Measurements from ENCODE around the gene IKBIP.
A peak's percentile ranks its signal among the peaks of the same experiment; 100 is the strongest.
"Not testable (repeated sequence)": the region's sequence is repeated elsewhere in the genome, so short reads cannot be mapped to it uniquely, and the experiment has no call there.

Gene IKBIP

GRCh38 chr12:98644712-98645571, at the start of gene IKBIP, which contains the start of gene APAF1:
TSS of gene IKBIP (minus strand) at chr12:98644788. CDS start at chr12:98644701, 87 bp downstream.
TSS of gene APAF1 (plus strand) at chr12:98645290. CDS start at chr12:98648360, 3,070 bp downstream.
- DNase-seq: peak; percentile 99

GRCh38 chr12:98691351-98691750, 46.8 kb upstream of the IKBIP start:
- no peak for DNase-seq

GRCh38 chr12:98686603-98687002, 42.0 kb upstream of the IKBIP start:
- DNase-seq: no peak

GRCh38 chr12:98684199-98684598, 39.6 kb upstream of the IKBIP start:
- DNase-seq: no peak

- DNase-seq: no peak
Observed at GRCh38 chr12:98679611-98680005, 35.0 kb upstream of the IKBIP start.

- no peak for DNase-seq
Observed at GRCh38 chr12:98678946-98679610, 34.5 kb upstream of the IKBIP start.

GRCh38 chr12:98678236-98678945, 33.8 kb upstream of the IKBIP start:
- no peak for DNase-seq

- DNase-seq: no peak
Observed at GRCh38 chr12:98674841-98675240, 30.3 kb upstream of the IKBIP start.

GRCh38 chr12:98671459-98671858, 26.9 kb upstream of the IKBIP start:
- no peak for DNase-seq

- no peak for DNase-seq
Observed at GRCh38 chr12:98669751-98670150, 25.2 kb upstream of the IKBIP start.

GRCh38 chr12:98660521-98660920, 15.9 kb upstream of the IKBIP start:
- DNase-seq: no peak

- DNase-seq: no peak
Observed at GRCh38 chr12:98656289-98657101, 11.9 kb upstream of the IKBIP start.

- DNase-seq: no peak
Observed at GRCh38 chr12:98653866-98654493, 9.4 kb upstream of the IKBIP start.

- DNase-seq: no peak
Observed at GRCh38 chr12:98651328-98651727, 6.7 kb upstream of the IKBIP start.

GRCh38 chr12:98646294-98647090, 1.9 kb upstream of the IKBIP start:
- no peak for DNase-seq

- no peak for DNase-seq
Observed at GRCh38 chr12:98645572-98646067, 1.0 kb upstream of the IKBIP start.

- no peak for DNase-seq
Observed at GRCh38 chr12:98644433-98644711, 216 bp downstream of the IKBIP start.

- DNase-seq: not testable (repeated sequence)
Observed at GRCh38 chr12:98642801-98643200, 1.8 kb downstream of the IKBIP start.

GRCh38 chr12:98639491-98639890, 5.1 kb downstream of the IKBIP start:
- DNase-seq: no peak

GRCh38 chr12:98638009-98638408, 6.6 kb downstream of the IKBIP start:
- DNase-seq: no peak

- DNase-seq: no peak
Observed at GRCh38 chr12:98637068-98637467, 7.5 kb downstream of the IKBIP start.
